GM10248 (cell line): ENCODE data around the gene ZFAND2B.

Experiments
- CTCF ChIA-PET: fragments of 300-600 bp; sonication (Branson Sonifier 250); formaldehyde crosslinking; extraction: SDS; loops from one replicate; lab custom pipeline; 2021; ENCODE audit warnings: antibody characterized with exemption; lab: Yijun Ruan, JAX
- POLR2A ChIA-PET: fragments of 350-650 bp; sonication (Branson Sonifier 250); formaldehyde crosslinking; extraction: SDS; loops from one replicate; lab custom pipeline; 2020; ENCODE audit warnings: antibody characterized with exemption; lab: Yijun Ruan, JAX
- DNase-seq: peaks from one replicate; pipeline ENCODE4 v3.0.0; 2012; ENCODE audit errors: extremely low spot score
- TF ChIP-seq, protein P1 (sequence below): IDR thresholded peaks from 2 replicates; pipeline ENCODE4 v1.5.1; 2012; ENCODE audit warnings: mild to moderate bottlenecking, low read depth; ENCODE audit errors: extremely low read depth, missing control alignments, control extremely low read depth

The ZFAND2B gene

GRCh38 chr2:219216535-219216915, 9.9 kb downstream of the ZFAND2B start:
- no peak for DNase-seq
- TF ChIP-seq, protein P1, sequence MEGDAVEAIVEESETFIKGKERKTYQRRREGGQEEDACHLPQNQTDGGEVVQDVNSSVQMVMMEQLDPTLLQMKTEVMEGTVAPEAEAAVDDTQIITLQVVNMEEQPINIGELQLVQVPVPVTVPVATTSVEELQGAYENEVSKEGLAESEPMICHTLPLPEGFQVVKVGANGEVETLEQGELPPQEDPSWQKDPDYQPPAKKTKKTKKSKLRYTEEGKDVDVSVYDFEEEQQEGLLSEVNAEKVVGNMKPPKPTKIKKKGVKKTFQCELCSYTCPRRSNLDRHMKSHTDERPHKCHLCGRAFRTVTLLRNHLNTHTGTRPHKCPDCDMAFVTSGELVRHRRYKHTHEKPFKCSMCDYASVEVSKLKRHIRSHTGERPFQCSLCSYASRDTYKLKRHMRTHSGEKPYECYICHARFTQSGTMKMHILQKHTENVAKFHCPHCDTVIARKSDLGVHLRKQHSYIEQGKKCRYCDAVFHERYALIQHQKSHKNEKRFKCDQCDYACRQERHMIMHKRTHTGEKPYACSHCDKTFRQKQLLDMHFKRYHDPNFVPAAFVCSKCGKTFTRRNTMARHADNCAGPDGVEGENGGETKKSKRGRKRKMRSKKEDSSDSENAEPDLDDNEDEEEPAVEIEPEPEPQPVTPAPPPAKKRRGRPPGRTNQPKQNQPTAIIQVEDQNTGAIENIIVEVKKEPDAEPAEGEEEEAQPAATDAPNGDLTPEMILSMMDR, result no peak
- ChIA-PET CTCF (interaction anchor here (1.2 to 2.1 kb wide), 4 partner anchors 14 to 78 kb away, joined by 3 to 9 read pairs (median 5); partner anchors contain the start of gene ANKZF1), POLR2A (interaction anchor here (0.6 to 1.2 kb wide), 4 partner anchors 7 to 381 kb away, joined by 3 to 12 read pairs (median 4); no protein-coding TSS in a partner anchor)

- TF ChIP-seq, protein P1, result no peak
- CTCF ChIA-PET, result interaction anchor here (0.8 to 1.8 kb wide), 3 partner anchors 59 to 77 kb away, joined by 4 to 6 read pairs (median 6); partner anchors contain the start of gene DNAJB2
- peak; percentile 51 for DNase-seq
- POLR2A ChIA-PET, result interaction anchor here (0.8 to 1.0 kb wide), 2 partner anchors 34 to 36 kb away, joined by 3 read pairs; no protein-coding TSS in a partner anchor
Observed at GRCh38 chr2:219218217-219218731, 11.7 kb downstream of the ZFAND2B start.

- ChIA-PET CTCF (interaction anchor here (0.6 to 1.8 kb wide), 6 partner anchors 19 to 76 kb away, joined by 3 to 6 read pairs (median 4); partner anchors contain the start of gene DNAJB2), POLR2A (interaction anchor here (0.6 to 0.8 kb wide), 3 partner anchors 36 to 47 kb away, joined by 3 to 4 read pairs (median 3); no protein-coding TSS in a partner anchor)
- TF ChIP-seq, protein P1, result no peak
- peak; percentile 93 for DNase-seq
Observed at GRCh38 chr2:219218732-219219701, 12.4 kb downstream of the ZFAND2B start, which contains the start of gene ABCB6. Gene ABCB6, minus strand, starts transcription at chr2:219218958. Its CDS starts 285 bp downstream, at chr2:219218673.

- POLR2A ChIA-PET, result no interaction called here
- no peak for DNase-seq
- TF ChIP-seq, protein P1, result no peak
- CTCF ChIA-PET, result interaction anchor here (0.9 to 1.8 kb wide), 5 partner anchors 10 to 75 kb away, joined by 3 to 6 read pairs (median 3); partner anchors contain the start of gene ANKZF1
Observed at GRCh38 chr2:219219784-219220532, 13.4 kb downstream of the ZFAND2B start.

DNA sequence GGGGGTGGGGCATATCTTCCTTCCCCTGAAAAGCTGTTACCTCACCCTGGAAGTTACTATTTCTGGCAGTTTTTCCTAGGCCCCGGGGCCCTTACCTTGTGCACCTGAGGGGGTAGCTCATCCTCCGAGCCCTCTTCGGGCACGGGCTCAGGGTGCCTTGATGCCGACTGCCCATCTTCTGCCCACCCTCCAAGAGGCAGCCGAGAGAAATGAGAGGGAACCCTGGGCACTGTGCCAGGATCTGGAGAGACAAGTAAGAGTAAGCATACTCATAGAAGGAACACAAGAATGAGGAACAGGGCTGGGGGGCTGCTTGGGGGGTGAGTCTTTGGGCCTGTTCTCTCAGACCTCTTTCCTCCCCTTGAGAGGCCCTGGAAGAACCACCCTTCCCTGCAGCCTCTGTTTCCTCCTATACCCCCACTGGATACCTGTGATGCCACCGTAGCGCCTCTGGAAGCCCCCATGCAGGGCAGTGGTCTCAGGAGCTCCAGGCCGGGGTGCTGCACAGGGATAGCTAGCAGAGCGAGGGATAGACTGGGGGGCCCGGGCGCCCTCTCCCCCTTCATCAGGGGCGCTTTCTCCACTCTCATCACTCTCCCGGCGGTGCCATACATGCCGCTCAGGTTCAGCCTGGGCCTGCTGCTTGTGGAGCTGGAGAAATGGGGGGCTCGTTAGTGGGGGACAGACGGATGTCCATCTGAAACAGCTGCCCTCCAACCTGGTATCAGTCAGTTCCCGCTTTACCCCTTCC, 14.2 kb downstream of the ZFAND2B start:
- ChIA-PET CTCF (interaction anchor here (0.9 to 1.2 kb wide), 3 partner anchors 9 to 74 kb away, joined by 3 read pairs; partner anchors contain the start of gene ANKZF1), POLR2A (no interaction called here)
- no peak for DNase-seq
- TF ChIP-seq, protein P1, result no peak
